HG02884 (cell line): ENCODE measurements around the gene DZIP1.
"Not testable (repeated sequence)": the region's sequence is repeated elsewhere in the genome, so short reads cannot be mapped to it uniquely, and the experiment has no call there.

Source experiments
- ATAC-seq: cut with Tn5 transposase; IDR thresholded peaks from one replicate; pipeline ENCODE4 v1.9.1; 2021; ENCODE audit warnings: mild to moderate bottlenecking, moderate library complexity; ENCODE audit not compliant: unreplicated experiment

Gene DZIP1, protein sequence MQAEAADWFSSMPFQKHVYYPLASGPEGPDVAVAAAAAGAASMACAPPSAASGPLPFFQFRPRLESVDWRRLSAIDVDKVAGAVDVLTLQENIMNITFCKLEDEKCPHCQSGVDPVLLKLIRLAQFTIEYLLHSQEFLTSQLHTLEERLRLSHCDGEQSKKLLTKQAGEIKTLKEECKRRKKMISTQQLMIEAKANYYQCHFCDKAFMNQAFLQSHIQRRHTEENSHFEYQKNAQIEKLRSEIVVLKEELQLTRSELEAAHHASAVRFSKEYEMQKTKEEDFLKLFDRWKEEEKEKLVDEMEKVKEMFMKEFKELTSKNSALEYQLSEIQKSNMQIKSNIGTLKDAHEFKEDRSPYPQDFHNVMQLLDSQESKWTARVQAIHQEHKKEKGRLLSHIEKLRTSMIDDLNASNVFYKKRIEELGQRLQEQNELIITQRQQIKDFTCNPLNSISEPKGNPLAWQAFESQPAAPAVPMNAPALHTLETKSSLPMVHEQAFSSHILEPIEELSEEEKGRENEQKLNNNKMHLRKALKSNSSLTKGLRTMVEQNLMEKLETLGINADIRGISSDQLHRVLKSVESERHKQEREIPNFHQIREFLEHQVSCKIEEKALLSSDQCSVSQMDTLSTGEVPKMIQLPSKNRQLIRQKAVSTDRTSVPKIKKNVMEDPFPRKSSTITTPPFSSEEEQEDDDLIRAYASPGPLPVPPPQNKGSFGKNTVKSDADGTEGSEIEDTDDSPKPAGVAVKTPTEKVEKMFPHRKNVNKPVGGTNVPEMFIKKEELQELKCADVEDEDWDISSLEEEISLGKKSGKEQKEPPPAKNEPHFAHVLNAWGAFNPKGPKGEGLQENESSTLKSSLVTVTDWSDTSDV

DNA sequence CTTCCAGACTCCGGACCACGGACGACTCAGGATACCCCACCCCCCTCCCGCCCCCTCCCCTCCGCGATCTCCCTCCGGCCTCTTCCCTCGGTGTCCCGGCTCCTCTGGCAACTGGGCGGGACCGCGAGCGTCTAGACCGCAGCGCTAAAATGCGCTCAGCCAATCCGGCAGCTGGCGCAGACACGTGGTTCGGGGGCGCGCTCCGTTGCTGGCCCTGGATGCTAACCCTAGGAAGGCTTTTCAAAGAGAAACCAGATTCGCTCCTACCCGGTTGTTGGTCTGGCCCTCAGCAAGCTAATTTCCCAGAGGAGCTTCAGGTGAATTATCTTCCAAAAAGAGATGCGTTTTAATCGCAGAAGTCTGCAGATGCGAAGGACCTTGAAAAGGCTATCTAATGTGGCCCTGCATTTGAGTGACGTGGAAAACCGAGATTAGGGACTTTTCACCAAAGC lies at the start of gene DZIP1:
TSS of gene DZIP1 (minus strand) at position 106 of the 452 bp plus-strand sequence. CDS start 2,677 bp downstream, outside the sequence.
- peak; percentile 46 for ATAC-seq

- ATAC-seq, result not testable (repeated sequence)
These were observed 46.5 kb upstream of the DZIP1 start for GRCh38 chr13:95690986-95691385.

- ATAC-seq, result no peak
These were observed 45.0 kb upstream of the DZIP1 start for GRCh38 chr13:95689582-95689926.

DNA sequence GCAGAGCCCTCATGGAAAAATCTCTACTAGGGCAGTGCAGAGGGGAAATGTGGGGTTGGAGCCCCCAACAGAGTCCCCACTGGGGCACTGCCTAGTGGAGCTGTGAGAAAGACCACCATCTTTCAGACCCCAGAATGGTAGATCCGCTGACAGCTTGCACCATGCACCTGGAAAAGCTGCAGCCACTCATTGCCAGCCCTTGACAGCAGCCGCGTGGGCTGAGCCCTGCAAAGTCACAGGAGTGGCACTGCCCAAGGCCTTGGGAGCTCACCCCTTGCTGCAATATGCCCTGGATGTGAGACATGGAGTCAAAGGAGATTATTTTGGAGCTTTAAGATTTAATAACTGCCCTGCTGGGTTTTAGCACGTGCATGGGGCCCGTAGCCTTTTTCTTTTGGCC lies 40.5 kb upstream of the DZIP1 start:
- not testable (repeated sequence) for ATAC-seq

GRCh38 chr13:95684418-95684817 lies 39.9 kb upstream of the DZIP1 start:
- ATAC-seq, result no peak

- ATAC-seq, result no peak
These were observed 35.2 kb upstream of the DZIP1 start for GRCh38 chr13:95679722-95680121.

DNA sequence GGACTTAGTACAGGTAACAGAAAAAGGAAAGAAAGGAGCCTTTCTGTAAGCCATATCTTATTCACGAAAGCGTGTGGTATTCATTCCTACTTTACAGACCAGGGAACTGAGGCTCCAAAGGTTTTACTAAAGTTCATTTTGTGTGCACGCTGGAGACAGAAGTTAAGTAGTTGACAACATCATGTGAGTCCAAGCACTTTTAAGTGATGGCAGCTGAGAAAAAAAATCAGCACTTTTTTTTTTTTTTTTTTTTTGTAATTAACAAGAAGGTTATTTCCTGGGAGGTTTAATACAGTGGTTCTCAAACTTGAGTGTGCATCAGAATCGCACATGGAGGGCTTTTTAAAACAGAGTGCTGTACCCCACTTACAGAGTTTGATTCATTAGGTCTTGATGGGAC lies 34.5 kb upstream of the DZIP1 start:
- ATAC-seq, result no peak

- ATAC-seq, result no peak
These were observed 33.2 kb upstream of the DZIP1 start for GRCh38 chr13:95677564-95678266.

DNA sequence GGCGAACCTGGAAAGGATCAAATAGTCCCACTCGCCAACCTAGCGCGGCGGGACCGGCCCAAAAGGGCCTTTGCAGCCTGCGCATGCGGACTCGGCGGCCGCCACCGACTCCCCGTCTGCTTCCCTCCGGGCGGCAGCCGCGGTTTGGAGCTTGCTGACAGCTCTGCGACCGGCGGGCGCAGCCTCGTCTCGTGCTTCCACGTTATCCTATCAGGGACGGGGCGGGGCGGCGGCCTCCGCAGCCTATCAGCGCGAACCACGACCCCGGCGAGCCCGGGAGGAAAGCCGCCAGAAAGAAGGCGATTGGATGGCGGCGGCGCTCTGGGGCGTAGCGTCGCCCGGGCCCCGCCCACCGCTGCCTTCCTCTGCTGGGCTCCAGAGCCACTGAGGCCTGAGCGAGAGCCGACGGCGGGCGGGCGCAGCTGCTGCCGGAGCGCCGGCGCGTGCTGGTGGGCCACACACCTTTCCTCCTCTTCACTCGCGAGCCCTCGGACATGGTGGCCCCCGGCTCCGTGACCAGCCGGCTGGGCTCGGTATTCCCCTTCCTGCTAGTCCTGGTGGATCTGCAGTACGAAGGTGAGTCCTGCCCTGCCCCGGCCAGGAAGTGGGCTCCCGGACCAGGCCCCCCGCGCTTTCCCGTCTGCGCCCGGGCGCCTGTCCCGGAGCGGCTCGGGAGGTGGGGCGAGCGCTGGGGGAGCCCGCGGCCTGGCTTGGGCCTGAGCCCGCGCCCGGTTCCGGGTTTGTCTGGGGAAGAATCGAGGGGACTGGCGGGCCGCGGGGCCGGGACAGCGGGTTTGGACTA lies 32.5 kb upstream of the DZIP1 start, which contains the start of gene DNAJC3:
TSS of gene DNAJC3 (plus strand) at position 378 of the 802 bp plus-strand sequence. CDS start at position 495, 117 bp downstream.
- peak; percentile 88 for ATAC-seq

DNA sequence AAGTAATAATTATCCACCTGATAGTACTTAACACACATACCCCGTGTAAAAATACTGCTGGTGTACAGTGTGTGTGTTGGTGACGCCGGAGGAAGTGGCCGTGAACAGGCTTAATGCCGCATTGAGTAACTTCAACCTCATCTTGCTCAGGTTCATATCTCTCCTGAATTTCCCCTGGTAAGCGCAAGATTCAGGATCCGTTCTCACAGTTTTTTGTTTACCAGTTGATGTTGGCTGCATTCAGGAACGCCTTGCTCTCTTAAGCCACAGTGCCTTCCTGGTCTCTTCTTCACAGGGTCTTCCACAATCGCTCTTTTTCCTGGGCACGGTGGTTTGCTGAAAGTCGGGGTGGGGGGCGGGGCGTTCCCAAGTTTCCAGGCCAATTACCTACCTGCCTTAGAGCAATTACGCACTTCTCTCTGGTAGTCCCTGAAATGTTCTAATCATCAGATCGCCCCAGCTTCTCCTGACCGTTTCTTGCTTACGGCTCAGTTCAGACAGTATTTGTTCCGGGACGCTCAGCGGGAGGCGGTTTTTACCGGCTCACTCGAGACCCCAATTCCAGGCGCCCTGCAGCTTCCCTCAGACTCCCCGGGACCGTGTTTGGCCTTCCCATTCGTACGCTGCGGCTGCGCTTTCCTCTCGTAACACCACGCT lies 31.7 kb upstream of the DZIP1 start:
- peak; percentile 12 for ATAC-seq

DNA sequence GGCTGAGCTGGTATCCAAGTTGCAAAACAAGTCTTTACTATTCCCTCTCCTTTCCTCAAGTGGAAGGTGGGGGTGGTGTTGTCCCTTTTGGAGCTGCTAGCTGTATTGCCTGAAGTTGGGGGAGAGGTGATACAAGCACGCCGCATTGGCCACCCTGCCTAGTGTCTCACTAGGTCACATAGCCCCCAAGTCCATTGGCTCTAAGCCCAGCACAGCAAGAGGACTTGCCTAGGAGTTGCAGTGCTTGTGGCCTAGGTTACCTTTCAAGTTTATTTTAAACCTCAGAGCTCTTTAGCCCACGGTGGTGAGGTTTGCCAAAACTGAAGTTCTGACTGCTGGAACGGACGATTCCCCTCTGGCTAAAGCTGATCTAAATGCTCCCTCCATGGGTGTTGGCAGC lies 27.1 kb upstream of the DZIP1 start:
- ATAC-seq, result no peak

- not testable (repeated sequence) for ATAC-seq
These were observed 22.7 kb upstream of the DZIP1 start for GRCh38 chr13:95667235-95667634.

- no peak for ATAC-seq
These were observed 16.6 kb upstream of the DZIP1 start for GRCh38 chr13:95660981-95661581.

DNA sequence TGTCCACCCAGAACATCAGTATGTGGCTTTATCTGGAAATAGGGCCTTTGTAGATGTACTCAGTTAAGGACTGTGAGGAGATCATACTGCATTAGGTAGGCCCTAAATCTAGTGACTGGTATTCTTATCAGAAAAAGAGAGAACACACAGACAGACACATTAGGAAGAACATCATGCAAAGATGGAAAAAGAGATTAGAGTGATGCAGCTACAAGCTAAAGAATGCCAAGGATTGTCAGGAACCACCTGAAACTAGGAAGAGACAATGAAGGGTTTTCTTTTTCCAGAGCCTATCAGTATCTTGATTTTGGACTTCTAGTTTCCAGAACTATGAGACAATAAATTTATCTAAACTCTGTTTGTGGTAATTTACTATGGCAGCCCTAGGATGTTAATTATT lies 15.0 kb upstream of the DZIP1 start:
- ATAC-seq, result no peak

- ATAC-seq, result no peak
These were observed 12.0 kb upstream of the DZIP1 start for GRCh38 chr13:95656386-95657015.

- ATAC-seq, result no peak
These were observed 8.3 kb upstream of the DZIP1 start for GRCh38 chr13:95652821-95653220.

GRCh38 chr13:95652244-95652764 lies 7.8 kb upstream of the DZIP1 start:
- no peak for ATAC-seq

GRCh38 chr13:95650696-95651095 lies 6.2 kb upstream of the DZIP1 start:
- ATAC-seq, result no peak

GRCh38 chr13:95647321-95647720 lies 2.8 kb upstream of the DZIP1 start:
- ATAC-seq, result no peak
